Uterine smooth muscle cell (primary cell): ENCODE results near the gene SMU1. TPM values are rescaled to one million over a fixed set of nuclear protein-coding genes. Genes with fewer than 3 reads are reported as not detected.

Experiments
- total RNA-seq: library from RNA; depleted of rRNA; stranded (reverse); fragments of >200 nt; gene quantifications from 2 replicates; pipeline ENCODE4 v1.2.3, GENCODE V29; 2014

The SMU1 gene
- 35.0 and 38.3 TPM in 2 replicates for total RNA-seq

DNA sequence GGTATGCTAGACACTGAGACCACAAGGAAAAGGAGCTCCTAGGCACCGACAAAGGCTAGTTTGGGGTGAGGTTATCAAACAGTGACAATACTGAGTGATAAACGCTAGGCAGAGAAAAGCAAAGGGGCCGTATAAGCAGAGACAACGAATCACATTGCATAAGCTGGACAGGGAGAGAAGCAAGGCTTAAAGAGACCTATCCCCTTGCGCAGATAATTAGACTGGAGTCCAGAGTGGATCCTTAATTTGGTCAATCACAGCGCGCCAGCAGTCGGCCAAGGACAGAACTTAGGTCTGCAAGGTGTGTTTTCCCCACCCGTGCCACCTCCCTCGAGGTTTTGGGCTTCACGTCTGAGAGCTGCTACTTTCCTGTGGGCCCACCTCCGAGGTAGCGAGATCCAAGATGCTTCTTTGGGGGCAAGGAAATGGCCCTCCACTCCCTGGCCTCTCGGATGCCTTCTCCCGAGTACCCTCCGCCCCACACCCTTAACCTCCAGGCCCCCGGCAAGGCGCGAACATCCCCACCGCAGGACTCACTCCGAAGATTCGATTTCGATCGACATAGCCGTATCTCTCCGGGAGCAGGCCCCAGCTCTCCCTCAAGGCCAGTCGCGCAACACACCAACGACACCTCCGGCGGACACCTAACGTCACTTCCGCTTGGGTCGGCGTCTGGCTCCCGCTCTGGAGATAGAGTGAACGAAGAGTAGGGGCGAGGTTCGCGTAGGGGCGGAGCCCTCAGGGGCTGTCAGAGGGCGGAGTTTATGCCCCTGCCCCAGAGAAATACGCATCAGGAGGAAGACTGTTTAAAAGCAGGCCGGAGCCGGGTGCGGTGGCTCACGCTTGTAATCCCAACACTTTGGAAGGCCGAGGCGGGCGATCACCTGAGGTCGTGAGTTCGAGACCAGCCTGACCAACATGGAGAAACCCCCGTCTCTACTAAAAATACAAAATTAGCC is at the start of gene SMU1:
TSS of gene SMU1 (minus strand) at position 629 of the 959 bp plus-strand sequence. CDS start at position 563, 66 bp downstream.

DNA sequence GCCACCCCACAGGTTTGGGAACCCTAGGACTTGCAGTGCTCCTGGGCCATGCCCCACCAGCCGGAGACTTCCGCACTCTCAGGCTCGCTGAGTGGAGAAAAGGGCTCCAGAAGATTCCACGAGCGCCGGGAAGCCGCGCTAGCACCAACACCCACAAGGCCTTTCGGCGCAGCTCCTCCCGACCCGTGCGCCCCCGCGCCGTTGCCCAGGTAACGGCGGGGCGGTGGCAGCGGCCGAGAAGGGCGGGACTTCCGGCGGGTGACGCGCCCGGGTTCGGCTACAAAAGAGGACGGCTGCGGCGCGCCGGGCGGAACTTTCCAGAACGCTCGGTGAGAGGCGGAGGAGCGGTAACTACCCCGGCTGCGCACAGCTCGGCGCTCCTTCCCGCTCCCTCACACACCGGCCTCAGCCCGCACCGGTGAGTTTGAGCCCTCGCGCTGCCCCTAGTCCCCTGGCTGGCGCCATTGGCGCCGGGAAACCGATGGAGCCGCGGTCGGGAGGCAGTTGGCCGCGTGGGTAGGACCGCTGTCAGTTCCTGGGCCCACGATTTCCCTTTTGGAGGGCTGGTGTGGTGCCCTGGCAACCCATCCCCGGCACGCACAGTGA is 51.4 kb downstream of the SMU1 start, which contains the start of gene DNAJA1:
TSS of gene DNAJA1 (plus strand) at position 308 of the 606 bp plus-strand sequence. CDS start 1,212 bp downstream, outside the sequence.

Other genes with a start within 250 kb of the SMU1 start
- 42.9 and 55.8 TPM in 2 replicates for gene APTX, start 75.0 kb downstream of the SMU1 start, total RNA-seq
- gene DNAJA1, start 51.4 kb downstream of the SMU1 start, total RNA-seq: 106 and 129 TPM in 2 replicates
- 16.0 and 30.0 TPM in 2 replicates for gene B4GALT1, start 90.7 kb upstream of the SMU1 start, total RNA-seq
- not detected in 2 replicates for gene SPINK4, start 163.5 kb upstream of the SMU1 start, total RNA-seq
- gene BAG1, start 188.0 kb upstream of the SMU1 start, total RNA-seq: 20.5 and 21.8 TPM in 2 replicates
- 119 and 130 TPM in 2 replicates for gene CHMP5, start 188.4 kb upstream of the SMU1 start, total RNA-seq
- 23.9 and 25.2 TPM in 2 replicates for gene NFX1, start 213.8 kb upstream of the SMU1 start, total RNA-seq